Ecto neural progenitor cell (in vitro differentiated cells): Measurements from ENCODE around the gene WWTR1.

ENCODE experiments used
- DNase-seq: peaks from one replicate; pipeline ENCODE4 v3.0.0-alpha.2; 2018; ENCODE audit warnings: low spot score

WWTR1 gene

GRCh38 chr3:149657926-149658743 lies at the start of gene WWTR1:
Gene WWTR1, minus strand, starts transcription at chr3:149658025. Its CDS starts 719 bp downstream, at chr3:149657306.
- peak; percentile 91 for DNase-seq

- no peak for DNase-seq
Observed at GRCh38 chr3:149706905-149707304, 49.1 kb upstream of the WWTR1 start.

- DNase-seq, result no peak
Observed at GRCh38 chr3:149705416-149705815, 47.6 kb upstream of the WWTR1 start.

GRCh38 chr3:149703466-149703865 lies 45.6 kb upstream of the WWTR1 start:
- no peak for DNase-seq

GRCh38 chr3:149702691-149703441 lies 45.0 kb upstream of the WWTR1 start:
- no peak for DNase-seq

- DNase-seq, result no peak
Observed at GRCh38 chr3:149701977-149702350, 44.1 kb upstream of the WWTR1 start.

- DNase-seq, result no peak
Observed at GRCh38 chr3:149701206-149701976, 43.6 kb upstream of the WWTR1 start.

- no peak for DNase-seq
Observed at GRCh38 chr3:149688122-149688757, 30.4 kb upstream of the WWTR1 start.

GRCh38 chr3:149686996-149687395 lies 29.2 kb upstream of the WWTR1 start:
- DNase-seq, result no peak

GRCh38 chr3:149678351-149678950 lies 20.6 kb upstream of the WWTR1 start:
- DNase-seq, result no peak

- no peak for DNase-seq
Observed at GRCh38 chr3:149673393-149673792, 15.6 kb upstream of the WWTR1 start.

GRCh38 chr3:149670742-149671492 lies 13.1 kb upstream of the WWTR1 start:
- DNase-seq, result no peak

- DNase-seq, result no peak
Observed at GRCh38 chr3:149667576-149667975, 9.8 kb upstream of the WWTR1 start.

GRCh38 chr3:149663966-149664365 lies 6.1 kb upstream of the WWTR1 start:
- DNase-seq, result no peak

- DNase-seq, result no peak
Observed at GRCh38 chr3:149662240-149662887, 4.5 kb upstream of the WWTR1 start.

- DNase-seq, result no peak
Observed at GRCh38 chr3:149660462-149660861, 2.6 kb upstream of the WWTR1 start.

- peak; percentile 66 for DNase-seq
Observed at GRCh38 chr3:149658744-149659497, 1.1 kb upstream of the WWTR1 start.

- no peak for DNase-seq
Observed at GRCh38 chr3:149657321-149657925, 402 bp downstream of the WWTR1 start.
